Mucosa of descending colon (tissue), 3 donors: Measurements from ENCODE around the gene PPIP5K2. TPM values are rescaled to one million over a fixed set of nuclear protein-coding genes. Genes with fewer than 3 reads are reported as not detected.
"Not testable (repeated sequence)": the region's sequence is repeated elsewhere in the genome, so short reads cannot be mapped to it uniquely, and the experiment has no call there.

Experiments
- ATAC-seq: fragments of 200-7000 bp; cut with Tn5 transposase; one replicate; pipeline ENCODE4 v1.9.1; 2020; ENCODE audit warnings: mild to moderate bottlenecking, moderate library complexity
- DNase-seq, 3 donors: peaks; one replicate each; pipeline ENCODE4 v3.0.0-alpha.2; 2020
- H3K36me3 ChIP-seq: fragments of 200-600 bp; one replicate; pipeline ENCODE4 v1.8.0; 2021; ENCODE audit warnings: low read depth, mild to moderate bottlenecking
- H3K4me1 ChIP-seq: fragments of 200-600 bp; one replicate; pipeline ENCODE4 v1.8.0; 2021; ENCODE audit warnings: low read depth, mild to moderate bottlenecking
- H3K4me3 ChIP-seq: fragments of 200-600 bp; one replicate; pipeline ENCODE4 v1.8.0; 2021; ENCODE audit warnings: mild to moderate bottlenecking
- H3K9me3 ChIP-seq: fragments of 200-600 bp; one replicate; pipeline ENCODE4 v1.8.0; 2021; ENCODE audit warnings: mild to moderate bottlenecking
- intact Hi-C, 2 donors: fragments of 100-400 bp; cut with DNase I in 1 of 2; cut with micrococcal nuclease in 1 of 2; formaldehyde crosslinking; loops; one replicate each; pipeline versions ENCODE4 v1.11.0 to v1.11.1; 2022; cut with DNase I, micrococcal nuclease
- total RNA-seq, 3 donors: library from RNA; stranded (reverse); fragmentation: NEBNext Ultra II Directional in 2 of 3; extraction: Animal tissue kit (Norgen Biotek cat#: 25700) in 2 of 3; gene quantifications; one replicate each; pipeline versions ENCODE4 v1.2.1 to v1.2.4, GENCODE V29; 2021 to 2023
- TF ChIP-seq, protein P1 (sequence below): fragments of 200-600 bp; IDR thresholded peaks from one replicate; pipeline ENCODE4 v1.8.0; 2022; ENCODE audit warnings: antibody characterized with exemption, mild to moderate bottlenecking
- donor health status: DM: no; HTN: no; CAD: no; lungs with moderate emphysema.
- donor health status: DM: no; HTN: no; CAD: no.
- donor health status: DM: no; HTN: yes; CAD: no.

Gene PPIP5K2
- total RNA-seq, 3 donors from 2014 or later, result 59.0 to 90.6 (median 77.6) TPM

DNA sequence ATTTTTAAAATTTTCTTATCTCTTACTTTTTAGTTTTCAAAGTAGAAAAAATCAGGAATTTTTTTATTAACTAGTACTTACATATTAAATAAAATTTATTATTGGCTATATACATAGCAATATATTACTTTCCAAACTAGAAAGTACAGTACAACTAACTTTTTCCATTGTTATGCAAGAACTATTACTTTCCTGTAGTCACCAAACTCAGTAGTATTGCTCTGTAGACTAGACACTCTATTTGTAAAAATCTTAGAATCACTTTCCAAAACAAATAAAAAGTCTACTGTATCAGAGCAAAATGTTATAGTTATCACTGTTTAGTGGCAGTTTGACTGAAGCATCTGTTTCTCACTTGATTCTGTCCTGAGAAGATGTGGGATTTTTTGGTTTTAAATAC is 83.1 kb downstream of the PPIP5K2 start:
- no peaks in the 10 kb centered on the region for H3K36me3 ChIP-seq
- no peaks in the 10 kb centered on the region for H3K4me1 ChIP-seq
- intact Hi-C loops, result loop anchor here in 1 of 2 donors (2.0 kb wide), 1 partner anchor 22 kb away; no protein-coding TSS in a partner anchor
- ATAC-seq, result no peak
- no peaks in the 10 kb centered on the region for H3K9me3 ChIP-seq
- TF ChIP-seq, protein P1, sequence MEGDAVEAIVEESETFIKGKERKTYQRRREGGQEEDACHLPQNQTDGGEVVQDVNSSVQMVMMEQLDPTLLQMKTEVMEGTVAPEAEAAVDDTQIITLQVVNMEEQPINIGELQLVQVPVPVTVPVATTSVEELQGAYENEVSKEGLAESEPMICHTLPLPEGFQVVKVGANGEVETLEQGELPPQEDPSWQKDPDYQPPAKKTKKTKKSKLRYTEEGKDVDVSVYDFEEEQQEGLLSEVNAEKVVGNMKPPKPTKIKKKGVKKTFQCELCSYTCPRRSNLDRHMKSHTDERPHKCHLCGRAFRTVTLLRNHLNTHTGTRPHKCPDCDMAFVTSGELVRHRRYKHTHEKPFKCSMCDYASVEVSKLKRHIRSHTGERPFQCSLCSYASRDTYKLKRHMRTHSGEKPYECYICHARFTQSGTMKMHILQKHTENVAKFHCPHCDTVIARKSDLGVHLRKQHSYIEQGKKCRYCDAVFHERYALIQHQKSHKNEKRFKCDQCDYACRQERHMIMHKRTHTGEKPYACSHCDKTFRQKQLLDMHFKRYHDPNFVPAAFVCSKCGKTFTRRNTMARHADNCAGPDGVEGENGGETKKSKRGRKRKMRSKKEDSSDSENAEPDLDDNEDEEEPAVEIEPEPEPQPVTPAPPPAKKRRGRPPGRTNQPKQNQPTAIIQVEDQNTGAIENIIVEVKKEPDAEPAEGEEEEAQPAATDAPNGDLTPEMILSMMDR, result no peak
- no peak for DNase-seq
- no peak overlapping the region for H3K4me3 ChIP-seq

DNA sequence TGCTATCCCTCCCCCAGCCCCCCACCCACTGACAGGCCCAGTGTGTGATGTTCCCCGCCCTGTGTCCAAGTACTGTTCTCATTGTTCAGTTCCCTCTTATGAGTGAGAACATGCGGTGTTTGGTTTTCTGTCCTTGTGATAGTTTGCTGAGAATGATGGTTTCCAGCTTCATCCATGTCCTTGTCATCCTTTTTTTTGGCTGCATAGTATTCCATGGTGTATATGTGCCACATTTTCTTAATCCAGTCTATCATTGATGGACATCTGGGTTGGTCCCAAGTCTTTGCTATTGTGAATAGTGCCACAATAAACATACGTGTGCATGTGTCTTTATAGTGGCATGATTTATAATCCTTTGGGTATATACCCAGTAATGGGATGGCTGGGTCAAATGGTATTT is 84.9 kb downstream of the PPIP5K2 start:
- DNase-seq, H3K9me3 ChIP-seq, H3K4me3 ChIP-seq, H3K36me3 ChIP-seq, intact Hi-C loops, ATAC-seq, H3K4me1 ChIP-seq: not testable (repeated sequence)

- DNase-seq (no peak), ATAC-seq (no peak)
- TF ChIP-seq, protein P1, result no peak
- H3K36me3 ChIP-seq, result no peaks in the 10 kb centered on the region
- no peaks in the 10 kb centered on the region for H3K4me1 ChIP-seq
- intact Hi-C loops, result no loop called here
- H3K9me3 ChIP-seq, result no peaks in the 10 kb centered on the region
- H3K4me3 ChIP-seq, result no peak overlapping the region
Observed at GRCh38 chr5:103205991-103206700, 86.0 kb downstream of the PPIP5K2 start.

GRCh38 chr5:103207011-103207410 is 86.9 kb downstream of the PPIP5K2 start:
- DNase-seq (no peak), ATAC-seq (no peak)
- Histone ChIP-seq H3K4me3 (no peak overlapping the region), H3K9me3 (no peaks in the 10 kb centered on the region), H3K36me3 (no peaks in the 10 kb centered on the region), H3K4me1 (no peaks in the 10 kb centered on the region)
- intact Hi-C loops, result no loop called here
- TF ChIP-seq, protein P1, result no peak

DNA sequence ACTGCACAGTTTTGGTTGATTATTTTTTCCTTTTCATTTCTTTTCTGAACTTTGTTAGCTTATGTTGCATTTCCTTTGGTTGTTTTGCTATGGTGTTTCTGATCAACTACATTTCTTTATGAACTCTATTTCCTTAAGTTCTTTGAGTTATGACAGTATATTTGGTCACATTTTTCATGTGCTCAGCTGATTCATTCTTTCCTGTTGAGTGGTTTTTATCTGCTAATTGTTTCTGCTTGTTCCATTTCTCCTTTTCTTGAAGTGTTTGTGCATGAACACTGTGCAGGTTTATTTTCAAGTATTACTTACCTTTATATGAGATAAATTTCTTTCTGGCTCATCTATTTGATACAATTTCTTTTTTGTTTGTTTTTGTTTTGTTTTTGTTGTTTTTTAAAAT is 87.6 kb downstream of the PPIP5K2 start:
- no peak for ATAC-seq
- TF ChIP-seq, protein P1, result no peak
- intact Hi-C loops, result no loop called here
- Histone ChIP-seq H3K4me3 (no peak overlapping the region), H3K36me3 (no peaks in the 10 kb centered on the region), H3K9me3 (no peaks in the 10 kb centered on the region), H3K4me1 (no peaks in the 10 kb centered on the region)
- no peak for DNase-seq

- no peak overlapping the region for H3K4me3 ChIP-seq
- intact Hi-C loops, result no loop called here
- TF ChIP-seq, protein P1, result no peak
- no peak for DNase-seq
- H3K36me3 ChIP-seq, result no peaks in the 10 kb centered on the region
- H3K4me1 ChIP-seq, result no peaks in the 10 kb centered on the region
- no peak for ATAC-seq
- no peaks in the 10 kb centered on the region for H3K9me3 ChIP-seq
Observed at GRCh38 chr5:103208460-103208859, 88.4 kb downstream of the PPIP5K2 start.
